Body of pancreas (tissue), 4 donors: ENCODE results near the gene GPR146. TPM values are rescaled to one million over a fixed set of nuclear protein-coding genes. Genes with fewer than 3 reads are reported as not detected.

Source experiments
- ATAC-seq: fragments of 150-250 bp; one replicate; pipeline ENCODE4 v1.9.1; 2016
- DNase-seq, 4 donors: peaks; one replicate each; pipeline ENCODE4 v3.0.0-alpha.2; 2019
- H3K27ac ChIP-seq, 4 donors: fragments of 200-600 bp; sonication (generic); 1 replicate in 3 of 4; 2 replicates in 1 of 4; pipeline versions ENCODE4 v1.5.1 to v1.6.1; 2016 to 2019; ENCODE audit warnings: mild to moderate bottlenecking in 1 of 4, mixed read lengths in 1 of 4, moderate library complexity in 1 of 4
- H3K27me3 ChIP-seq, 2 donors: fragments of 200-600 bp; sonication (generic); one replicate each; pipeline ENCODE4 v1.6.0; 2016; ENCODE audit warnings: mild to moderate bottlenecking in 1 of 2
- H3K36me3 ChIP-seq, 2 donors: fragments of 200-600 bp; sonication (generic); replicated peaks in 1 of 2; 2 replicates each; pipeline ENCODE4 v1.5.1; 2016; ENCODE audit warnings: low read depth in 2 of 2; ENCODE audit not compliant: insufficient read depth in 1 of 2
- H3K4me1 ChIP-seq: fragments of 200-600 bp; sonication (generic); one replicate; pipeline ENCODE4 v1.6.0; 2016
- H3K4me3 ChIP-seq, 2 donors: fragments of 200-600 bp; sonication (generic); 1 replicate in 1 of 2; 2 replicates in 1 of 2; pipeline ENCODE4 v1.5.1; 2016 to 2019
- H3K9me3 ChIP-seq, 3 donors: fragments of 200-600 bp; sonication (generic); 1 replicate in 2 of 3; 2 replicates in 1 of 3; pipeline ENCODE4 v1.5.1; 2016
- POLR2A ChIP-seq, 3 donors: fragments of 450-650 bp; IDR thresholded peaks; one replicate each; pipeline ENCODE4 v1.6.1; 2016; ENCODE audit warnings: antibody characterized with exemption in 3 of 3, mild to moderate bottlenecking in 2 of 3
- WGBS, 2 donors: methylation state at CpG; one replicate each; pipeline ENCODE4 v1.1.5; 2017; 5-methylcytosine and 5-hydroxymethylcytosine counted together
- intact Hi-C: fragments of 100-400 bp; cut with DNase I; formaldehyde crosslinking; loops from one replicate; pipeline ENCODE4 v1.15.1; 2023
- total RNA-seq, 2 donors: library from RNA; depleted of rRNA; stranded (reverse); fragments of >200 nt; gene quantifications; one replicate each; pipeline ENCODE4 v1.1.0, GENCODE V29; 2016
- TF ChIP-seq, protein P1 (sequence below), 7 experiments: fragments of 450-650 bp in 4 of 7; fragments of 200-600 bp in 3 of 7; sonication (generic) in 3 of 7; IDR thresholded peaks; one replicate each; pipeline ENCODE4 v1.5.1; 2016 to 2019; ENCODE audit warnings: antibody characterized with exemption in 7 of 7

The GPR146 gene
- total RNA-seq, 2 donors from 2014 or later: 8.8 to 11.2 TPM

DNA sequence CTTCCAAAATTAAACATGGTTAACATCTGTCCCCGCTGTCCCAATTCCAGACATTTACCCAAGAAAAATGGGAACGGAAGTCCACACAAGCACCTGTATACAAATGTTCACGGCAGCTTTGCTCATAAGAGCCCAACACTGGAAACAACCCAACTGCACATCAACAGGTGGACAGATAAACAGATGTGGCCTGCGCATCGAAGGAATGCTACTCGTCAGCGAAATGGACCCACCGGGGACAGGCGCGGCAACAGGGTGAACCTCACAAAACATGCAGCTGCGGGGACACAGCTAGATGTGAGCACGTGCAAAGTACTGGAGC, 20.9 kb downstream of the GPR146 start:
- Histone ChIP-seq H3K27ac (no peak overlapping the region), H3K9me3 (no peaks in the 10 kb centered on the region), H3K36me3 (no peaks in the 10 kb centered on the region), H3K27me3 (no peaks in the 10 kb centered on the region), H3K4me1 (peaks cover 19% of the 10 kb centered on the region), H3K4me3 (no peak overlapping the region)
- 63 to 65% methylated on average over 6 to 12 of the region's 12 CpGs for WGBS, 2 donors
- intact Hi-C loops: no loop called here
- DNase-seq: no peak
- no peak for TF ChIP-seq POLR2A (IDR thresholded peaks at IDR 0.05)
- TF ChIP-seq, protein P1, sequence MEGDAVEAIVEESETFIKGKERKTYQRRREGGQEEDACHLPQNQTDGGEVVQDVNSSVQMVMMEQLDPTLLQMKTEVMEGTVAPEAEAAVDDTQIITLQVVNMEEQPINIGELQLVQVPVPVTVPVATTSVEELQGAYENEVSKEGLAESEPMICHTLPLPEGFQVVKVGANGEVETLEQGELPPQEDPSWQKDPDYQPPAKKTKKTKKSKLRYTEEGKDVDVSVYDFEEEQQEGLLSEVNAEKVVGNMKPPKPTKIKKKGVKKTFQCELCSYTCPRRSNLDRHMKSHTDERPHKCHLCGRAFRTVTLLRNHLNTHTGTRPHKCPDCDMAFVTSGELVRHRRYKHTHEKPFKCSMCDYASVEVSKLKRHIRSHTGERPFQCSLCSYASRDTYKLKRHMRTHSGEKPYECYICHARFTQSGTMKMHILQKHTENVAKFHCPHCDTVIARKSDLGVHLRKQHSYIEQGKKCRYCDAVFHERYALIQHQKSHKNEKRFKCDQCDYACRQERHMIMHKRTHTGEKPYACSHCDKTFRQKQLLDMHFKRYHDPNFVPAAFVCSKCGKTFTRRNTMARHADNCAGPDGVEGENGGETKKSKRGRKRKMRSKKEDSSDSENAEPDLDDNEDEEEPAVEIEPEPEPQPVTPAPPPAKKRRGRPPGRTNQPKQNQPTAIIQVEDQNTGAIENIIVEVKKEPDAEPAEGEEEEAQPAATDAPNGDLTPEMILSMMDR (IDR thresholded peaks at IDR 0.05): no peak
- ATAC-seq: no peak

DNA sequence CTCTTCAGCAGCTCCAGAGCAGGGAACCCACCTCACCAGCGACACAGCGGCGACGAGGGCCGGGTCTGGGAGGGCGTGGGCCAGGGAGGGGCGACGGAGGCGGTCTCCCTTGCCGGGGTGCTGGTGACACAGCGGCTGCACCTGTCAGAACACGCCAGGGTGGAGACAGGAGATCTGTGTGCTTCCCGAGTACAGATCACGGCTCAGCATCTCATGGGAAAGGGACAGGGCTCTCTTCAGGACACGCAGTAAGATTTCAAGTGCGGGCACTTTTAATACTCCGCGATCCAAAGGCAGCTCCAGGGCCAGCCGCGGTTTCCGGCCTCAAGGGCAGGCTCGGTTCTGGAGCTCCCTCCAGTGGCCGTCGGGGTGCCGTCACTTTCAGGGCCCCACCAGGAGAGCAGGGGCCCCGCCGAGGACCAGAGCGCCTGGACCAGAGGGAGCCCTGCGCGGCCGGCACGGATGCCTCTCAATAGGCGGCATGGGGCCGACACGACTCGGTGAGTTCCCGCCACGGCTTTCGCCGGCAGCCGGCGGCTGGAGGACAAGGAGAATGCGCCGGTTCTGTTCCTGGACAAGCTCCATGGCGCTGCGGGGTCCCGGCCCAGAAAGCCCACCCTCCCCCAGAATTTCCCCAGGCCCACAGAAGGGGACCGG, 21.4 kb downstream of the GPR146 start:
- TF ChIP-seq, protein P1 (IDR thresholded peaks at IDR 0.05): peak; percentile 88 to 98 (median 95)
- TF ChIP-seq POLR2A (IDR thresholded peaks at IDR 0.05): no peak
- intact Hi-C loops: no loop called here
- H3K9me3 ChIP-seq: no peaks in the 10 kb centered on the region
- peak; percentile 98 for ATAC-seq
- H3K27me3 ChIP-seq: no peaks in the 10 kb centered on the region
- no peaks in the 10 kb centered on the region for H3K36me3 ChIP-seq
- DNase-seq: peak; percentile 88 to 91 (median 88)
- H3K4me1 ChIP-seq: peaks cover 14% of the 10 kb centered on the region
- no peak overlapping the region for H3K4me3 ChIP-seq
- H3K27ac ChIP-seq: no peak overlapping the region
- WGBS, 2 donors: 13 to 24% methylated on average over 23 to 48 of the region's 48 CpGs

DNA sequence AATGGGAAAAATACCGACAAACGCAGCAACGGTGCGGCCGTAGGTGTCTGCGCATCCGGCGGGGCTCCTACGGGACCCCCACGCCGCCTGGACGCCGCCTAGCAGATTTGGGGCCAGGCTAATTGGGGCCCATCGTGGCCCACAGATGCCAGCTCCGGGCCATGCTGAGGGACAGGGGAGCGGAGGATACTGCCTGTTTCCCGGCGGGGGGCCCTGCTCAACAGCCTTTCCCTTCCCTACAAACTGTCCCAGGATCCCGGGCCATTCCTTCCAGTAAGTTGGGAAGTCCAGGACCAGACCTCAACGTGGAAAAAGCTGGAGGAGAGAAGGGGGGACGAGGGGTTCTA, 21.9 kb downstream of the GPR146 start:
- intact Hi-C loops: no loop called here
- Histone ChIP-seq H3K4me1 (peaks cover 11% of the 10 kb centered on the region), H3K27ac (no peak overlapping the region), H3K36me3 (no peaks in the 10 kb centered on the region), H3K27me3 (no peaks in the 10 kb centered on the region), H3K9me3 (no peaks in the 10 kb centered on the region), H3K4me3 (no peak overlapping the region)
- no peak for TF ChIP-seq POLR2A (IDR thresholded peaks at IDR 0.05)
- TF ChIP-seq, protein P1 (IDR thresholded peaks at IDR 0.05): no peak
- no peak for ATAC-seq
- no peak for DNase-seq
- 63 to 69% methylated on average over 13 to 20 of the region's 21 CpGs for WGBS, 2 donors

DNA sequence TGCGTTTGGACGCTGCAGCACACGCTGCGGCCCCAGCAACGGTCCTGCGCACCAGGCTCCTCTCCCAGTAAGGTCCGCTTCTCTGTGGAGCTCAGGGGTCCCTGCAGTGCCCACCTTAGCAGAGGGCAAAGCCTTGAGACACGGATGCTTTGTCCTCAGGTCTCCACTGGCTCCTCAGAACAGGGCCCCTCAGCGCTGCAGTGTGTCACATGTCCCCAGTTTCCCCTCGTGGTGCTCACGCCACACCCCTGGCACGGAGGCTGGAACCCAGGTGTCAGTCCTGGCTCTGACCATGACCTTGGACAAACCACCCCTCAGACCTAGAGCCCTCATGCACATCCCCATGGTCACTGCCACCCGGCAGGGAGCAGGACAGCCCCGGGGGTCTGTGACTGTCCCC, 23.7 kb downstream of the GPR146 start:
- TF ChIP-seq POLR2A (IDR thresholded peaks at IDR 0.05): no peak
- TF ChIP-seq, protein P1 (IDR thresholded peaks at IDR 0.05): no peak
- Histone ChIP-seq H3K27me3 (no peaks in the 10 kb centered on the region), H3K9me3 (no peaks in the 10 kb centered on the region), H3K27ac (no peak overlapping the region), H3K4me3 (no peak overlapping the region), H3K36me3 (no peaks in the 10 kb centered on the region), H3K4me1 (peaks cover 11% of the 10 kb centered on the region)
- 86 to 92% methylated on average over 7 to 14 of the region's 14 CpGs for WGBS, 2 donors
- ATAC-seq: no peak
- intact Hi-C loops: loop anchor here (2.0 kb wide), 1 partner anchor 75 kb away; no protein-coding TSS in a partner anchor
- no peak for DNase-seq

DNA sequence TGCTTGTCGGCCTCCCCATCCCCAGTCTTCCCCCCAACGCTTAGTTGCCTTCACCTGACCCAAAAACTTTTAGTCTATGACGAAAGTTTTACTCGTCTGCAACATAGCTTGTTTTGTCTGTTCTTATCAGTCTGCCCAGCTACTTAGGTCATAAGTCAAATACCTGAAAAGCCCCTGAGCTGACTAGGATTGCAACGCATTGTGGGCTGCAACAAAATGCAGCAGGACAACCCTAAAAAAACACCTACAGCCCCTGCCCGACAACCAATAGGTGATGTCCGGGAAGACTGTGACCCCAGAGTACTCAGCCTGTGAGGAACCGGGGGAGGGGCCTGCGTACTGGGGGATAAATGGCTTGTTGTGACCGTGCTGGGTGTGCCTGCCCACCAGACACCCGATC, 24.3 kb downstream of the GPR146 start:
- 74 to 82% methylated on average over 11 of the region's 11 CpGs for WGBS, 2 donors
- Histone ChIP-seq H3K36me3 (no peaks in the 10 kb centered on the region), H3K4me3 (no peak overlapping the region), H3K9me3 (no peaks in the 10 kb centered on the region), H3K27me3 (no peaks in the 10 kb centered on the region), H3K27ac (no peak overlapping the region), H3K4me1 (peaks cover 11% of the 10 kb centered on the region)
- intact Hi-C loops: loop anchor here (2.0 kb wide), 1 partner anchor 76 kb away; no protein-coding TSS in a partner anchor
- ATAC-seq (no peak), DNase-seq (no peak)
- TF ChIP-seq POLR2A (IDR thresholded peaks at IDR 0.05): no peak
- TF ChIP-seq, protein P1 (IDR thresholded peaks at IDR 0.05): no peak
